ENCODE results near the gene DGKI. TPM values are rescaled to one million over a fixed set of nuclear protein-coding genes. Genes with fewer than 3 reads are reported as not detected.

The DGKI gene
- total and polyA plus RNA-seq, 2 donors (not counting 1 experiment from before 2014, with no cell fraction given), result not detected

DNA sequence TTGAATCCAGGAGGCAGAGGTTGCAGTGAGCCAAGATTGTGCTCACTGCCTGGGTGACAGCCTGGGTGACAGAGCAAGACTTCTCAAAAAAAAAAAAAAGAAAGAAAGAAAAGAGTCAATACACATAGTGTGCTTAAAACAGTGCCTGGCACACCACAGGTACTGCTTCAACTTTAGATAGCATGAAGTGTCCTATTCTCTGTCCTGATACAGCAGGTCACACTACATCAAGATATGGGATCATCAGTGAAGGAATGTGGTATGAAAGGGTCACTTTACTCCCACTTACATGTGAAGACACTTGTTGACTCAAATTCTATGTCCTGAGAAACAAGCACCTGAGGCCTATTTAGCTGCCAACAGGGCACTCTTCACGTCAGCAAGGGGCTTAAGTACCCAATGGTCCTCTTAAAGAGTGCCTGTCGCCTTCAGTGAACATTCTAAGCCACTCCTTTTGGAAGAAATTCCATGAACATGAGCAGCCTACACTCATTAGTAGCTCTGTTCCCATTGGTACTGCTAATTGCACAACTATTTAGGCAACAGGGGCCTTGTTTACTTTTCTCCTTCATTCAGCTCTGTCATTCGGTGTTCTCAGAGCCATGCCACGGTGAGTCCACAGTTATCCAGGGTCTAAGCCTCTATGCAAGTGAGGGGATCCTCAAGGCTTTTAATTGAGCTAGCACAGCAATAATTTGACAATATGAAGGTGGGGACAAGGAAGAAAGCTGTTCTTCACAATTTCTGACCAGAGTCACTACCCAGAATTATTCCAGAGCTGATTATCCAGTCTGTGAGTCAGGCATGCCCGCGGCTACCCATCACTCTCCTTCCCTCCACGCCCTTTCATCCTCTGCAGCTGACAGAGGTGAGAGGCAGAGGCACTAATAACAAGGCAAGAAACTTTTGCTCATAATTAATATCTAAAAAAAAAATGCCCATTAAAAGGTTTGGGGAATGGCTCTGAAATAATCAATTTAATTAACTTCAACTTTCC lies 446.6 kb downstream of the DGKI start:
- no peaks in the 10 kb centered on the region for H3K79me2 ChIP-seq (ENCODE audit: control insufficient read depth, insufficient read depth, low read length)
- no peaks in the 10 kb centered on the region for H3K36me3 ChIP-seq (replicated peaks in 1 of 2; ENCODE audit: control extremely low read depth in 1 of 2, control insufficient read depth in 1 of 2, extremely low read depth in 1 of 2, insufficient read depth in 2 of 2, low read length in 1 of 2)
- H3K27ac Mint-ChIP-seq, result no peak overlapping the region
- no peaks in the 10 kb centered on the region for H3K9me3 Mint-ChIP-seq (ENCODE audit: insufficient read depth)
- ATAC-seq (ENCODE audit: low read depth) (no peak), DNase-seq (no peak)
- H3K27me3 Mint-ChIP-seq, result no peaks in the 10 kb centered on the region
- H3K9me3 ChIP-seq (ENCODE audit: control extremely low read depth in 1 of 3, control insufficient read depth in 2 of 3, insufficient read depth in 1 of 3, low read length in 2 of 3), result no peaks in the 10 kb centered on the region
- no peak overlapping the region for H3K4me2 ChIP-seq (replicated peaks; ENCODE audit: low read depth, low read length, poor library complexity, severe bottlenecking)
- 54% methylated on average over 4 of the region's 7 CpGs for WGBS (ENCODE audit: insufficient coverage)
- no peak overlapping the region for H3K9ac ChIP-seq (ENCODE audit: low read length)
- intact Hi-C loops (cut with micrococcal nuclease), result no loop called here
- H3K27me3 ChIP-seq (replicated peaks in 1 of 4; ENCODE audit: control extremely low read depth in 1 of 4, control insufficient read depth in 3 of 4, insufficient read depth in 4 of 4, low read length in 3 of 4), result no peaks in the 10 kb centered on the region
- H3K4me3 ChIP-seq (ENCODE audit: control extremely low read depth in 1 of 5, extremely low read depth in 1 of 5, insufficient read depth in 1 of 5, low read depth in 2 of 5, low read length in 4 of 5), result no peak overlapping the region
- H4K20me1 ChIP-seq (ENCODE audit: control insufficient read depth, insufficient read depth, low read length, poor library complexity, severe bottlenecking), result no peaks in the 10 kb centered on the region
- H3K4me1 ChIP-seq (ENCODE audit: control insufficient read depth in 2 of 2, insufficient read depth in 2 of 2, low read length in 2 of 2), result no peaks in the 10 kb centered on the region
- no peak overlapping the region for H2AFZ ChIP-seq (ENCODE audit: insufficient read depth, low read depth, low read length, poor library complexity, severe bottlenecking)
- H3K4me1 Mint-ChIP-seq, result no peaks in the 10 kb centered on the region
- ChIA-PET POLR2A (no interaction called here), CTCF (no interaction called here)
- H3K27ac ChIP-seq (ENCODE audit: low read length in 2 of 2), result no peak overlapping the region
- H3K4me3 Mint-ChIP-seq, result no peak overlapping the region
- TF ChIP-seq EZH2 (IDR thresholded peaks at IDR 0.05; ENCODE audit: borderline replicate concordance, insufficient read depth, low read depth, low read length, poor library complexity, severe bottlenecking), result no peak
- TF ChIP-seq, protein P1, sequence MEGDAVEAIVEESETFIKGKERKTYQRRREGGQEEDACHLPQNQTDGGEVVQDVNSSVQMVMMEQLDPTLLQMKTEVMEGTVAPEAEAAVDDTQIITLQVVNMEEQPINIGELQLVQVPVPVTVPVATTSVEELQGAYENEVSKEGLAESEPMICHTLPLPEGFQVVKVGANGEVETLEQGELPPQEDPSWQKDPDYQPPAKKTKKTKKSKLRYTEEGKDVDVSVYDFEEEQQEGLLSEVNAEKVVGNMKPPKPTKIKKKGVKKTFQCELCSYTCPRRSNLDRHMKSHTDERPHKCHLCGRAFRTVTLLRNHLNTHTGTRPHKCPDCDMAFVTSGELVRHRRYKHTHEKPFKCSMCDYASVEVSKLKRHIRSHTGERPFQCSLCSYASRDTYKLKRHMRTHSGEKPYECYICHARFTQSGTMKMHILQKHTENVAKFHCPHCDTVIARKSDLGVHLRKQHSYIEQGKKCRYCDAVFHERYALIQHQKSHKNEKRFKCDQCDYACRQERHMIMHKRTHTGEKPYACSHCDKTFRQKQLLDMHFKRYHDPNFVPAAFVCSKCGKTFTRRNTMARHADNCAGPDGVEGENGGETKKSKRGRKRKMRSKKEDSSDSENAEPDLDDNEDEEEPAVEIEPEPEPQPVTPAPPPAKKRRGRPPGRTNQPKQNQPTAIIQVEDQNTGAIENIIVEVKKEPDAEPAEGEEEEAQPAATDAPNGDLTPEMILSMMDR (IDR thresholded peaks at IDR 0.05), result no peak

DNA sequence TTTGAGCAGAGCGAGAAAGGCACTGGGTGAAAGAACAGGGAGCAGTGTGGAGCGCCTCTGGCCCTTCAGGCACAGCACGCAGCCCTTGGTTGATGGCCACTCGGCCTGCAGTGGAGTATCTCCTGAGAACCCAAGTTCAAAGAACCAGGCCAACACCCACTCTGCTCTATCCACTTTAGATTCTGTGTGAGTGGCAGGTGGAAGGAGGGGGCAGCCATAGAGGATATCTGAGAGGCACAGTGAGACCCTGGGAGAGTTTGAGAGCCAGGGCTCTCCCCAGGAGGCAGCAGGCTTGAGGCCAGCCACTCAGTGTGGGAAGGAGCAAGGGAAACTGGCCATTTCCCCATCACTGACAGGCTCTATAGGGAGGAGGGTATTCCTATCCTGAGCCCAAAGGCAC lies 450.7 kb downstream of the DGKI start:
- Histone ChIP-seq H3K9ac (ENCODE audit: low read length) (no peak overlapping the region), H3K4me1 (ENCODE audit: control insufficient read depth in 2 of 2, insufficient read depth in 2 of 2, low read length in 2 of 2) (no peaks in the 10 kb centered on the region), H3K36me3 (replicated peaks in 1 of 2; ENCODE audit: control extremely low read depth in 1 of 2, control insufficient read depth in 1 of 2, extremely low read depth in 1 of 2, insufficient read depth in 2 of 2, low read length in 1 of 2) (no peaks in the 10 kb centered on the region), H4K20me1 (ENCODE audit: control insufficient read depth, insufficient read depth, low read length, poor library complexity, severe bottlenecking) (no peaks in the 10 kb centered on the region), H3K4me3 (ENCODE audit: control extremely low read depth in 1 of 5, extremely low read depth in 1 of 5, insufficient read depth in 1 of 5, low read depth in 2 of 5, low read length in 4 of 5) (no peak overlapping the region), H3K27ac (ENCODE audit: low read length in 2 of 2) (no peak overlapping the region), H3K27me3 (replicated peaks in 1 of 4; ENCODE audit: control extremely low read depth in 1 of 4, control insufficient read depth in 3 of 4, insufficient read depth in 4 of 4, low read length in 3 of 4) (no peaks in the 10 kb centered on the region), H2AFZ (ENCODE audit: insufficient read depth, low read depth, low read length, poor library complexity, severe bottlenecking) (no peak overlapping the region), H3K4me2 (replicated peaks; ENCODE audit: low read depth, low read length, poor library complexity, severe bottlenecking) (no peak overlapping the region), H3K79me2 (ENCODE audit: control insufficient read depth, insufficient read depth, low read length) (no peaks in the 10 kb centered on the region), H3K9me3 (ENCODE audit: control extremely low read depth in 1 of 3, control insufficient read depth in 2 of 3, insufficient read depth in 1 of 3, low read length in 2 of 3) (no peaks in the 10 kb centered on the region)
- Mint-ChIP-seq H3K27me3 (no peaks in the 10 kb centered on the region), H3K27ac (no peak overlapping the region), H3K4me3 (no peak overlapping the region), H3K4me1 (no peaks in the 10 kb centered on the region), H3K9me3 (ENCODE audit: insufficient read depth) (peaks cover 2% of the 10 kb centered on the region)
- 88% methylated on average over 3 of the region's 4 CpGs for WGBS (ENCODE audit: insufficient coverage)
- no peak for ATAC-seq (ENCODE audit: low read depth)
- DNase-seq, result no peak
- CTCF ChIA-PET, result no interaction called here
- intact Hi-C loops (cut with micrococcal nuclease), result no loop called here
- POLR2A ChIA-PET, result no interaction called here
- TF ChIP-seq EZH2 (IDR thresholded peaks at IDR 0.05; ENCODE audit: borderline replicate concordance, insufficient read depth, low read depth, low read length, poor library complexity, severe bottlenecking), result no peak
- TF ChIP-seq, protein P1 (IDR thresholded peaks at IDR 0.05), result no peak

Measured in B cell (primary cell).